Inferior parietal cortex (tissue), 1 donor: ENCODE results near the gene SART1.

Experiments used
- DNase-seq: peaks from one replicate; pipeline ENCODE4 v3.0.0-alpha.2; 2016; ENCODE audit errors: extremely low spot score

SART1 gene

GRCh38 chr11:65967329-65967934, 5.9 kb downstream of the SART1 start:
- DNase-seq, result no peak

- DNase-seq, result no peak
Measured at GRCh38 chr11:65968600-65969482, 7.3 kb downstream of the SART1 start.

GRCh38 chr11:65972116-65972515, 10.6 kb downstream of the SART1 start:
- no peak for DNase-seq

GRCh38 chr11:65973439-65974110, 12.0 kb downstream of the SART1 start:
- DNase-seq, result no peak

- no peak for DNase-seq
Measured at GRCh38 chr11:65975771-65976170, 14.2 kb downstream of the SART1 start.

GRCh38 chr11:65976216-65977176, 15.0 kb downstream of the SART1 start:
- DNase-seq, result no peak

- DNase-seq, result no peak
Measured at GRCh38 chr11:65977621-65978390, 16.3 kb downstream of the SART1 start.

- DNase-seq, result no peak
Measured at GRCh38 chr11:65978391-65979238, 17.1 kb downstream of the SART1 start.

GRCh38 chr11:65979261-65979759, 17.8 kb downstream of the SART1 start:
- no peak for DNase-seq

GRCh38 chr11:65981101-65981740, 19.7 kb downstream of the SART1 start:
- DNase-seq, result no peak

GRCh38 chr11:65981972-65982823, 20.7 kb downstream of the SART1 start:
- DNase-seq, result no peak

GRCh38 chr11:65982824-65983588, 21.5 kb downstream of the SART1 start:
- no peak for DNase-seq

- no peak for DNase-seq
Measured at GRCh38 chr11:65983589-65983987, 22.1 kb downstream of the SART1 start.

- DNase-seq, result no peak
Measured at GRCh38 chr11:65987336-65987735, 25.8 kb downstream of the SART1 start.

- DNase-seq, result peak; percentile 96
Measured at GRCh38 chr11:65988791-65989592, 27.5 kb downstream of the SART1 start.

GRCh38 chr11:65992056-65992455, 30.5 kb downstream of the SART1 start:
- DNase-seq, result no peak

- no peak for DNase-seq
Measured at GRCh38 chr11:65997286-65997685, 35.8 kb downstream of the SART1 start.
